HG03159 (cell line): ENCODE measurements around the gene NLRP11.
"Not testable (repeated sequence)": the region's sequence is repeated elsewhere in the genome, so short reads cannot be mapped to it uniquely, and the experiment has no call there.

Experiments
- ATAC-seq: cut with Tn5 transposase; IDR thresholded peaks from one replicate; pipeline ENCODE4 v1.9.1; 2021; ENCODE audit warnings: mild to moderate bottlenecking, moderate library complexity; ENCODE audit not compliant: unreplicated experiment

Gene NLRP11

DNA sequence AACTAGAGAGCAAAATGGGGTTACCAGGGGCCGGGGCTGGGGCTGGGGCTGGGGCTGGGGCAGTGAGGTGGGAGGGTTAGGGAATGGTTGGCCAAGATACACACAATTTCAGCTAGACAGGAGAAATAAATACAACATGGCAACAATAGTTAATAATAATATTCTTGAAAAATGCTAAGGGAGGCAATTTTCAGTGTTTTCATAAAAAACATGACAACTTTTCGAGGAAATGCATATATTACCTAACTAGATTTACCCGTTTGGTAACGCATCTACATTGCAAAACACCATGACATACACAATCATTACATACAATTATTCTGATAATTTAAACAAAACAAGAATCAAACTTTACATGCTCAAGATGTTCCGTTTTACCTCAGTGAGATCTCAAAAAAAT lies 50.7 kb downstream of the NLRP11 start:
- no peak for ATAC-seq

GRCh38 chr19:55778331-55778730 lies 53.5 kb downstream of the NLRP11 start:
- ATAC-seq: no peak

GRCh38 chr19:55777528-55777927 lies 54.3 kb downstream of the NLRP11 start:
- no peak for ATAC-seq

DNA sequence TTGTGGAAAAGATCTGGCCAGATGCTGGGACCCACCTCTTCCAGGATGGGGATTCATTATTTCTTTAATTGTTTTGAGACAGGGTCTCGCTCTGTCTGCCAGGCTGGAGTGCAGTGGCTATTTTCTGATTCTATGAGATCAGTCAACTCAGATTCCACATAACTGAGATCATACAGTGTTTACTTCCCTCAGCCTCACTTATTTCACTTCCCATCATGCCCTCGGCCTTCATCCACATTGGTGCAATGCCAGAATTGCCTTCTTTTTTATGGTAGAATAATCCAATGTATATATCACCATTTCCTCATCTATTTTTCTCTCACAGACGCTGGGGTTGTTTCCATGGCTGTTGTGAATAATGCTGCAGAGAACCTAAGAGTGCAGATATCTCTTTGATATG lies 62.2 kb downstream of the NLRP11 start:
- not testable (repeated sequence) for ATAC-seq

- not testable (repeated sequence) for ATAC-seq
Measured at GRCh38 chr19:55768818-55769217, 63.0 kb downstream of the NLRP11 start, which contains the start of gene RFPL4AL1. Gene RFPL4AL1 (plus strand): TSS chr19:55769118. CDS start chr19:55771805, 2,687 bp downstream.

GRCh38 chr19:55766466-55766865 lies 65.3 kb downstream of the NLRP11 start:
- no peak for ATAC-seq

- ATAC-seq: not testable (repeated sequence)
Measured at GRCh38 chr19:55758797-55759196, 73.0 kb downstream of the NLRP11 start, which contains the start of gene RFPL4A. Gene RFPL4A (plus strand): TSS chr19:55759097. CDS start chr19:55761801, 2,704 bp downstream.

GRCh38 chr19:55756808-55757207 lies 75.0 kb downstream of the NLRP11 start:
- ATAC-seq: not testable (repeated sequence)

- no peak for ATAC-seq
Measured at GRCh38 chr19:55753401-55753800, 78.4 kb downstream of the NLRP11 start.

DNA sequence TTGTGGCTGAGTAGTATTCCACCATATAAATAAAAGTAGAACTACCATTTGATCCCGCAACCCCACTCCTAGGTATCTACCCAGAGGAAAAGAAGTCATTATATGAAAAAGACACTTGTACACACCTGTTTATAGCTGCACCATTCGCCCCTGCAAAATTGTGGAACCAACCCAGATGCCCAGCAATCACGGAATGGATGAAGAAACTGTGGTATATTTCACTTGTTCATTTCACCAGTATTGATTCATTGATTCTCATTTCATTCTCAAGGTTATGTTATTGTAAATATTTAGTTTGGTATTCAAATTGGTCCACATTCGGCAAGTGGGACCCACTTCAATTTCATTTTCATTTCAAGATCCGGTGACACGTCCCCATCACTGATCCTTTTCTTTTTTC lies 81.1 kb downstream of the NLRP11 start:
- no peak for ATAC-seq

DNA sequence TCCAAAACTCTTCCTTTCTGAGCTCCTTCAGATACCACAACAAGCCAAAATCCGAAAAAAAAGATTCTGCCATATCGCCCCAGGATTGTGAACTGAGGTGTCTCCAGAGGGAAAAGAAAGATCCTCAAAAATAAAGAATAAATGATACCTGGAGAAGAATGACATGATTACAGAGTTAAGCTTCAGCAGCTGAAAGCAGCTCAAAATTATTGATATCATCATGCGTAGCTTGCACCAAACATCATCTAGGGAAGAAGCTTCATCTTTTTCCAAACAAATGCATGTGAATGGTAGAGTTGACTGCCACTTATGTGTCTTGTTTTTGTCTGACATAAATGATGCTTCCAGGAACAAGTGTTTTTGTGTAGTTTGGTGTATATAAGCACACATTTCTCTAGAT lies 93.5 kb downstream of the NLRP11 start, which contains the start of gene NLRP9:
NLRP9 (minus strand) TSS at position 101 of the 400 bp plus-strand sequence; CDS start at position 73, 28 bp downstream.
- no peak for ATAC-seq
